ENCODE measurements around the gene XYLT1. TPM values are rescaled to one million over a fixed set of nuclear protein-coding genes. Genes with fewer than 3 reads are reported as not detected.

XYLT1 gene
- total and polyA plus RNA-seq, 9 of the 15 experiments (the other 6 are each of a cell fraction or from before 2014, with no cell fraction given) = 0.03 to 0.09 (median 0.08) TPM; not detected in 6

GRCh38 chr16:17366299-17366961, 104.3 kb downstream of the XYLT1 start:
- WGBS (ENCODE audit: insufficient coverage, low coverage, missing lambda C conversion rate) = 0% methylated on average over 8 of the region's 8 CpGs
- ChIA-PET POLR2A (no interaction called here), CTCF (ENCODE audit: low intra/inter-chr PET ratio) (no interaction called here)
- Histone ChIP-seq H3K27ac (ENCODE audit: extremely low read depth, low read depth, low read length) (no peak overlapping the region), H3K4me2 (ENCODE audit: insufficient read depth, low read length) (no peak overlapping the region), H3K9ac (ENCODE audit: insufficient read depth in 1 of 2, low read depth in 2 of 2, low read length in 2 of 2) (no peak overlapping the region), H4K20me1 (replicated peaks; ENCODE audit: control insufficient read depth, insufficient read depth, low read length) (peaks cover 3% of the 10 kb centered on the region; the same call in 1 of the 2 replicates), H3K9me3 (replicated peaks; ENCODE audit: control insufficient read depth, insufficient read depth, low read depth, low read length) (no peaks in the 10 kb centered on the region), H3K9me1 (ENCODE audit: control insufficient read depth, insufficient read depth, low read length) (peaks cover under 1% of the 10 kb centered on the region), H3K4me1 (replicated peaks in 1 of 2; ENCODE audit: control insufficient read depth in 2 of 2, insufficient read depth in 2 of 2, low read length in 2 of 2) (no peaks in the 10 kb centered on the region), H3K79me2 (ENCODE audit: control insufficient read depth, insufficient read depth, low read length) (no peaks in the 10 kb centered on the region), H3K27me3 (ENCODE audit: control insufficient read depth in 2 of 2, insufficient read depth in 2 of 2, low read length in 2 of 2) (peaks cover 11 to 46% of the 10 kb centered on the region in 2 experiments; a peak in 3 of 5 replicates), H3K4me3 (no peak overlapping the region), H2AFZ (ENCODE audit: low read depth, low read length) (no peak overlapping the region), H3K36me3 (ENCODE audit: control insufficient read depth, insufficient read depth, low read length) (no peaks in the 10 kb centered on the region)
- TF ChIP-seq E4F1 (CRISPR knock-in tag; IDR thresholded peaks at IDR 0.05; ENCODE audit: borderline replicate concordance) = no peak
- no peak for TF ChIP-seq NFIX (CRISPR knock-in tag; IDR thresholded peaks at IDR 0.05; ENCODE audit: low read depth)
- no peak for TF ChIP-seq MEF2A (IDR thresholded peaks at IDR 0.05; ENCODE audit: control insufficient read depth, low read depth, low read length)
- TF ChIP-seq NKRF (IDR thresholded peaks at IDR 0.05; ENCODE audit: borderline replicate concordance) = no peak
- no peak for TF ChIP-seq ZNF274 (IDR thresholded peaks at IDR 0.05; ENCODE audit: borderline replicate concordance, low read depth, low read length)
- no peak for TF ChIP-seq ZNF586 (CRISPR knock-in tag; conservative IDR thresholded peaks at IDR 0.05)
- TF ChIP-seq CHAMP1 (IDR thresholded peaks at IDR 0.05) = no peak
- TF ChIP-seq SMAD2 (IDR thresholded peaks at IDR 0.05; ENCODE audit: low read depth, low read length) = no peak
- TF ChIP-seq ZNF740 (CRISPR knock-in tag; IDR thresholded peaks at IDR 0.05) = no peak
- TF ChIP-seq ZNF740 (tag; IDR thresholded peaks at IDR 0.05) = no peak
- no peak for TF ChIP-seq ZNF707 (CRISPR knock-in tag; conservative IDR thresholded peaks at IDR 0.05)
- ATAC-seq (no peak), DNase-seq (ENCODE audit: extremely low read depth in 1 of 4, low spot score in 3 of 4) (no peak), FAIRE-seq (no peak)
- intact Hi-C loops (cut with micrococcal nuclease) = no loop called here
- no TSS peak for BruUV-seq (replicated peaks)
- in situ Hi-C loops (cut with MboI) = no loop called here

All from K562 (cell line).